ENCODE data around the gene CHD8.
"Not testable (repeated sequence)": the region's sequence is repeated elsewhere in the genome, so short reads cannot be mapped to it uniquely, and the experiment has no call there.

The CHD8 gene

GRCh38 chr14:21379338-21379737 is 76.6 kb downstream of the CHD8 start:
- no peak for DNase-seq (ENCODE audit: low read depth in 1 of 2, low spot score in 1 of 2)

DNA sequence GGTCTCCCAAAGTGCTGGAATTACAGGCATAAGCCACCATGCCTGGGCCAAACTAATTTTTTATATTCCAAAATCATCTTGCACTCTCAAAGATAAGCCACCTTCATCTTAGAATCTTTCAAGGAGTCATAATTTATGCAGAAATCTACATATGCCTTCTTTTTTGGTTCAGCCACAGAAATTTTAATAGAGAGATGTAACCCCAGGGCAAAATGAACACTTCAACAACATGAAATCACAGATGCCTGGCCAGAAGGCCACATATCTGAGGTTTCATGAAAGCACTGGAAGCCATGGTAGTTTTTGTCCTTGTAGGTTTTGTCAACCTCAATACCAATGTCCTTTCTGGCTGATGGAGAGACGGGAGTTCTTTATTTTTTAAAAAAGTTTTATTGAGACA is 81.9 kb downstream of the CHD8 start:
- no peak for DNase-seq (ENCODE audit: low read depth in 1 of 2, low spot score in 1 of 2)

- not testable (repeated sequence) for DNase-seq (ENCODE audit: low read depth in 1 of 2, low spot score in 1 of 2)
These were observed 83.1 kb downstream of the CHD8 start for GRCh38 chr14:21372814-21373213.

DNA sequence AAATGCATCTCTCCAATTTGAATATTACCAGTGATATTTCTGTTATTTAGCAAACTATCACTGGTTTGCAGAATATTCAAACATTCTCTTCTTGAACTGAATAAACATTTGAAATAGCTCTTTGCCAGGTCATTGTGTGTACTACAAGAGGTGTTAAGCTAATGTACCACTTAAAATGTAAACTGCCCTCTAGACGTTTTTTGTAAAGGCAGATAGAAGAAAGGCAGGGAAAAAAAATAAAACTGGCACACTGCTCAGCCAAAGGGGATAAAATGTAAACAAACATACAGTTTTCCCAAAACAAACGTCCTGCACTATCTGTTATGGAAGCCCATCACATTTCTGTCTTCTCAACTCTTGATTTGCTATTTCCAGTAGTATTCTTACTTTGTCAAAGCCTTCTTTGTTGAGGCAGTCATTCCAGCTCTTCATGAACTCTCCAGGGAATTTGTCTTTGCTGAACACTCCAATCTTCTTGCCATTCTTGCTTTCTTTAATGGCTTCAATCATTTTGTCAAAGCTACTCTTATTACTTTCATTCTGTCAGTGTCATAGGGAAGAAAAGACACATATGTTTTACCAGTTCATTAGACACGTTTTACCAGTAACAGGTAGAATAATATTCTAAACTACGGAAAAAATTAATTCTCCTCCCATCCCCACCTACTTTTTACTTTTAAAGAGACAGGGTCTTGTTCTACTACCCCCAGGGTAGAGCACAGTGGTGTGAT is 85.8 kb downstream of the CHD8 start:
- DNase-seq (ENCODE audit: low read depth in 1 of 2, low spot score in 1 of 2): no peak

GRCh38 chr14:21367582-21368144 is 88.3 kb downstream of the CHD8 start:
- no peak for DNase-seq (ENCODE audit: low read depth in 1 of 2, low spot score in 1 of 2)

DNA sequence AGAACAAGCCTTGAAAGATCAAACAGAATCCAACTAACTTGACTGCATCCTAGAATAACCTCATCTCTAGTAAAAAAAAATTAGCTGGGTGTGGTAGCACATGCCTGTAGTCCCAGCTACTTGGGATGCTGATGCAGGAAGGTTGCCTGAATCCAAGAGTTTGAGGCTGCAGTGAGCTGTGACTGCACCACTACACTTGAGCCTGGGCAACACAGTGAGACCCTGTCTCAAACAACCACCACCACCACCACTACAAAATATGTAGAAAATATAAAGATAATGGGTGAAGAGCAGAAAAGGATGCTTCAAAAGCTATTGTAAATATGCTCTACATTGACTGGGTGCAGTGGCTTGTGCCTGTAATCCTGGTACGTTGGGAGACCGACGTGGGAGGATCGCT is 99.4 kb downstream of the CHD8 start:
- DNase-seq (ENCODE audit: low read depth in 1 of 2, low spot score in 1 of 2): no peak

DNA sequence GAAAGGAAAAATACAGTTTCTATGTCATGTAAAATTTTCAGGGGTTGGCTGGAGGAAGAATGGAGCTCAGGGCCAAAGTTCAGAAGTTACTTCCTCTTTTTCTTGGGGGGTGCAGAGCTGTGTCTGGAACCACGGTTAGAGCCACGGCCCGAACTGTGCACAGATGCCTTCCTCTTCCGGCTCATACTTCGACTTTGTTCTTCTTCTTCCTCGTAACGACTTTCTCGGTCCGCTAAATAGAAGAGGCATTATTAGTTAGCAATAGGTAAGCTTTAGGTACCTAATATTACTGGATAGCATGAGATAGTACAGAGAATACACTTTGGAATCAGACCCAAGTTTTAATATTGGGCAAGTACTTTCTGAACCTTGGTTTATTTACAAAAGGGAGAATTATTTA is 103.3 kb downstream of the CHD8 start:
- DNase-seq (ENCODE audit: low read depth in 1 of 2, low spot score in 1 of 2): no peak

- DNase-seq (ENCODE audit: low read depth in 1 of 2, low spot score in 1 of 2): no peak
These were observed 105.4 kb downstream of the CHD8 start for GRCh38 chr14:21350539-21350938.

- DNase-seq (ENCODE audit: low read depth in 1 of 2, low spot score in 1 of 2): no peak
These were observed 108.7 kb downstream of the CHD8 start for GRCh38 chr14:21347201-21347600.

GRCh38 chr14:21346532-21347135 is 109.3 kb downstream of the CHD8 start:
- no peak for DNase-seq (ENCODE audit: low read depth in 1 of 2, low spot score in 1 of 2)

DNA sequence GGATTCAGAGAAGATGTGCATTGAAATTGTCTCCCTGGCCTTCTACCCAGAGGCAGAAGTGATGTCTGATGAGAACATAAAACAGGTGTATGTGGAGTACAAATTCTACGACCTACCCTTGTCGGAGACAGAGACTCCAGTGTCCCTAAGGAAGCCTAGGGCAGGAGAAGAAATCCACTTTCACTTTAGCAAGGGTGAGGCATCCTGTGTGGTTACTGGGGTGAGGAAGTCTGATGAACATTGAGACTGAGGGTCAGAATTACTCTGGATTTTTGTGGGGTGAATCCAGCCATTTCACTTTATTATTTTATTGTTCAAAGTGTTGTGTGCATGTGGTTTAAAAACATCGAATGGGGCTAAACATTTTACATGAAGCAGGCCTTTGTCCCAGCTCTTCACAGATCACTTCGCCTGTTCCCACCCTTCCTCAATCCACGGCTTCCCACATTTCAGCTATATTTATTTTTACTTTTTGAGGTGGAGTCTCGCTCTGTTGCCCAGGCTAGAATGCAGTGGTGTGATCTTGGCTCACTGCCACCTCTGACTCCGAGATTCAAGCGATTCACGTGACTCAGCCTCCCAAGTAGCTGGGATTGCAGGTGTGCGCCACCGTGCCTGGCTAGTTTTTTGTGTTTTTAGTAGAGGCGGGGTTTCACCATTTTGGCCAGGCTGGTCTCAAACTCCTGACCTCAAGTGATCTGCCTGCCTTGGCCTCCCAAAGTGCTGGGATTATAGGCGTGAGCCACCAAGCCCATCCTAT is 112.7 kb downstream of the CHD8 start:
- DNase-seq (ENCODE audit: low read depth in 1 of 2, low spot score in 1 of 2): no peak

Measured in stimulated activated CD4-positive, alpha-beta T cell treated with anti-CD3 and anti-CD28 coated beads, Interleukin-15, amount 100 ng/mL, for 1 hour (primary cell).